Effector CD8-positive, alpha-beta T cell (primary cell): ENCODE results near the gene TRAP1.

ENCODE experiments used
- DNase-seq: peaks from one replicate; lab custom pipeline; 2025; lab: John Stamatoyannopoulos, UW

Gene TRAP1

DNA sequence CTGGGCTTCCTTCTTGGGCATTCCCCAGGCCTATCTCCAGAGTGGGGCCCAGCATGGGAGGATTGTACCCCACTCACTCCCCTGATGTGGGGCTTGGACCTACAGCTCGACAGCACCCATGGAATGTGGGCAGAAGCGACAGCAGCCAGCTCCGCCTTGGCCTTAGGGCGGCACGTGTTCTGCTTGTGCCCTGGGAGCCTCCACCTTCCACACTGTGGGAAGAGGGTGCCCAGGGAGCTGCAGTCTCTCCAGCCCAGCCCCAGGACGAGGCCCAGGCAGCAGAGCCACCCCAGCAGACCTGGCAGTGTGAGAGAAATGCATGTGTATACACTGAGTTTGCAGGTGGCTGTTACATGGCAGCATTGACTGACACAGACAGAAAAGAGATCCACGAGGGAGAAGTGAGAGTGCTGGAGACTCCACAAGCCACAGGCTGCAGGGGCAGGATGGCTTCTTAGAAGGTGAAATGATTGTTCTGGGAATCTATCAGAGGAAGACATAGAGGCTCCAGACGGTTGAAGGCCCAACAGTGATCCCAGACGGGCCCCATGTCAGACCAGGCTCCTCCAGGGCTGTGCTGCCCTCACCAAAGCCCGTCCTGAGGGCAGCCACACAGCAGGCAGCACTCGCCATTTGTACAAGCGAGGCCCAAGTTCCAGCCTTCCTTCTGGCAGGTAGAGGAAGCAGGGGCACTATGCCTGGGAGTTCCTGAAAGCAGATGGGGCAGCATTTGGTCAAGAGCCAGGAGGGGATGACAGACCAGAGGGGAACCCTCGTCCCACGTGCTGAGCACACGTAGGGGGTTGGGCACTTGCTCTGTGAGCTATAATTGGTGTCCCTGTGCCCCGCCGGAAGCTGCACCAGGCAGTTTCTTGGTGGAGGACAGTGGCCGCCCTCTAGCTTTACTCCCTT, 65.6 kb downstream of the TRAP1 start:
- DNase-seq, result no peak

DNA sequence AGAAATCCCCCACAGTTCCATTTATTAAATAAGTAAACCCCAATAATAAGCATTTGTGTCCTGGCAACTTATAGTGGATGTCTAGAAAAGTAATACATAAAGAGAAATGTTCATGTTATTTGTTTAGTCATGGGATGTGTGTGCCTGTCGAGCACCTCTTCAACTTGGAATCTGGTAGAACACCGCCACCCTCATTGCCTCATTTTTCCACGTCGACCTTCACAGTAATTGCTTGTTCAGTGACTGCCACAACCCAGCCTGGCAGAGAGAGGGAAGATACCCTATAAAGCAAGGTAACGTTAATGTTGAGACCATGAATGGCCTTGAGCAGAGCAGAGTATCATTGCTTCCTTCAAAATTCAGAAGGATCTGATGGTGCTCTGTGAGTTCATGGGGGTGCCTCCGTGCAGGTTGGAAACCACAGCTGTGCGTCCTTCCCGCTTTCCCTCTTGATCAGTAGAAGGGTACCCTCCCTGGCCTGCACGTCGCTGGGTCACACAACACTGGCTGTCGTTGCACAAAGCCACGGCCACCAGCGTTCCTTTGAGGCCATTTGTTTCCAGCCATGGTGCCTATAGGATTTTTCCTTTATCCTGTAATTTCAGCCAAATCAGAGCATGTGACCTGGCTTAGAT, 66.6 kb downstream of the TRAP1 start:
- no peak for DNase-seq

DNA sequence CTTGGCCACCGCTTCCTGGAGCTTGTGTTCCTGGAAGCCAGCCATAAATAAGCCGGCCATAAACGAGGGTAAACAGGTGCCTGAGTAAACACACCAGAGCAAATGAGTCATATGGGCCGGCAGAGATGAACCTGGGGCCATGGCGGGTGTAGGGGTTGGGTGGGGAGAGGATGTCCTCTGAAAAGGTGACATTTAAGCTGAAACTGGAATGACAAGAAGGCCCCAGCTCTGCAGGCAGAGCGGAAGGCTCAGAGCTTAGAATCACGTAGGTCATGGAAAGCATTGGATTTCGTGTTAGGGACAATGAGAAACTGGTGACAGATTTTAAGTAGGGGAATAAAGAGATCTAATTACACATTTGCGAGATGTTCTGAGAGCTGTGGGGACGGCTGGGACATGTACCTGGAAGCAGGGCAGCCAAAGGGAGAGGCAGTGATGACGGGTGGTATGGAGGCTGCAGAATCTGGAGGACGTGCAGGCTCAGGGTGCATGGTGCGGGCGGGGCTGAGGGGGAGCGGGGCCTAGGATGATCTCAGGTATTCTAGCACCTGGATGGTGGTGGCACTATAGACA, 70.9 kb downstream of the TRAP1 start:
- DNase-seq, result no peak

DNA sequence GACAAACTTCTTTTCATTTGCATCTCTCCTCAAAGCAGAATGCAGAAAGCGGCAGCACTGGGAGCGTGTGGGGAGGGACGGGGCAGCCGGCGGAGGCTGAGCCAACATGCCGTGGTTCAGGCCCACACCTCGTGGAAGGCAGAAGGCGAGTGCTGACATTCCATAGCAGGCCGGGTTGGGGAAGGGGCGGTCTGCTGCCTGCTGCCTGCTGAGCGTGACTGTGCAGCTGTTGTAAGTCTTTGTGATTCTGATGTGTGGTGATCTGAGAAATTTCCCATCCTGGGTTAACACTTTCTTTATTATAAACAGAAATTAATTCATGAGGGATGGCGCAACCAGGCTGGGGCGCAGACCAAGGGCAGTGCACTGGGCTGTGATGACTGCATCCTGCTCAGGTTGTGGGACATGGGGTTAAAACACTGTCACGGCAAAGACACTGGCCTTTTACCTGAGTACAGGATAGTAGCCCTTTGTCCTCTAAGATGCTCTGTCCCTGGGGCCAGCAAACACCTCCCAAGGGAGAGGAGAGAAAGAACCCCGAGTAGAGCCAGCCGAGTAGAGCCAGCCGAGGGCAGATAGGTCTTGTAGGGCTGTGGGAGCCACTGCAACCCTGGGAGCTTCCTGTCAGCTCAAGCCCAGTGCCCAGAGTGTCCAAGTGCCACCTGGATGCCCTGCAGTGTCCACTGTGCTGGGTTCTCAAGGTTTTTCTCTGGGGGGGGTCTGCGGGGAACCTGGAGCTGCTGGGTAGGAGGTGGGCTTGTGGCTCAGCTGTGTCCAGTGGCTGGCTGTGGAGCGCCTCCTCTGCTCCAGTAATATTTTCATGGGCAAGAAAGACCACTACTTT, 71.6 kb downstream of the TRAP1 start:
- no peak for DNase-seq

DNA sequence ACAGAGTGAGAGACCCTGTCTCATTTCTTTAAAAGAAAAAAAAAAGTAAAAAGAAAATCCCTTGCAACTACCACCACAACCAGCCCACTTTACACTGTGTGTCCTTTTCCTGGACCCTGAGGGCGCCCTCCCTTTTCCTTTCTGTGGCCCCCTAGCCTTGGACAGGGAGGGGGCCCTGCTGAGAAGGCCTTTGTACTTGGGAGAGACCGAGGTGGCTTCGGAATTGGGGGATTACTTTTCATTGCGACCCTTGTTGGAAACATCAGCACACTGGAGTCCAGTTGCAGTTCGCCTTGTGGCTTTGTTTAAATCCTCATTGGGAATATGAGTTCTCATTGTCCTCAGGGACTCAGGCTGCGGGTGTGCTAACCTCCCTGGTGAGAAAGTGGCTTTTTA, 72.2 kb downstream of the TRAP1 start:
- no peak for DNase-seq

DNA sequence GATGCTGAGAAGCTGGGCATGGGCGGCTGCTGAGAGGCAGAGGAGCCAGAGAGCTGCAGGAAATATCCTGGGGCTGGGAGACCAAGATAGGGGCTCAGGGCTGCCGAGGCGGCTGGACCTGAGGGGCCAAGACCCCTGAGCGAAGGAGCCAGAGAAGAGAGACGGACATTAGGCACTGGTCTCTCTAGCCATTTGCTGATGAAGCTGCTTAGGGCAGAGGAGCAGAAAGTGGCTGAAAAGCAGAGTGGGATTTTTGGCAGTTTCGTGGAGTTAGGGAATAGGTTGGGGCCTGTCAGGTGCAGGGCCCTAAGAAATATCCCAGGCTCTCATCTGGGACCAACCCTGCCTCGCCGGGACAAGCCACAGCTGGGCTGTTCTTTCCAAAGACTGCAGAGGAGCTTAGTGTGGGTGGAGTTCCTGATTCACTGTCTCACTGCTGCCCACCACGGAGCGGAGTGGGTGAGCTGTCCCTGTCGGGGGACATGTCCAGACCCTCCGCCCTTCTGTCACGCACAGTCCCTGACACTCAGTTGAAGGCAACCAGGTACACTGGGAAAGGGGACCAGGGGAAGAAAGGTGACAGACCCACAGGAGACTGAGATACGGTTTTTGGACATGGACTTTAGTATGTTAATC, 74.1 kb downstream of the TRAP1 start:
- no peak for DNase-seq

DNA sequence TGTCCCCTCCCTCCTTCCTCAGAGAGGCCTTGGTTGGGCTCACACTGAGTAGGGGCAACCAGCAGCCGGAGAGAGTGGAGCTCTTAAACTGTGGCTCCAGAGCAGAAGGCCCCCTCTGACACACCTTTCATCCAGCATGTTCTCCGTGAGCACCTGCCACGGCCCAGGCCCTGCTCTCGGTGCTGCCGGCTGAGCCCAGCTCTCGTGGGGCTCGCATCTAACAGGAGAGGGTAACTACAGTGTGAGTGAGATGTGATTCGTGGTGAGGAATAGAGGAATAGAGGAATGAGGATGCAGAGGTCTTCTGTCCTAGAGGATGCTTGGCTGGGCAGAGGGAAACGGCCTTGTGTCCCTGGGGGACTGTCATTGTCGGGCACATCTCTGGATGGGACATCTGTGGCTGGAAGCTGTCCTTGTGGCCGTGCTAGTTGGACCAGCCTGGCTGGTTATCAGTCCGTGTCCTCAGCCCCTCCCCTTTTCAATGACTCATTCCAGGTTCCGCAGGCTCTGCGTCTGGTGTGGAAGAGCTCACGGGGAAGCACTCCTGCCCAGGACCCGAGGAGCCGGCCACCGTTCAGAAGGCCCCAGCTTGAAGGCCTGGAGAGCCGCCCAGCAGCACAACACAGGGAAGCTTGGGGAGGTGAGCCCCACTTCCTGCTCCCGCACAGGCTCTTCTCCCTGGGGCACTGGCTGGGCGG, 74.8 kb downstream of the TRAP1 start:
- DNase-seq, result no peak

DNA sequence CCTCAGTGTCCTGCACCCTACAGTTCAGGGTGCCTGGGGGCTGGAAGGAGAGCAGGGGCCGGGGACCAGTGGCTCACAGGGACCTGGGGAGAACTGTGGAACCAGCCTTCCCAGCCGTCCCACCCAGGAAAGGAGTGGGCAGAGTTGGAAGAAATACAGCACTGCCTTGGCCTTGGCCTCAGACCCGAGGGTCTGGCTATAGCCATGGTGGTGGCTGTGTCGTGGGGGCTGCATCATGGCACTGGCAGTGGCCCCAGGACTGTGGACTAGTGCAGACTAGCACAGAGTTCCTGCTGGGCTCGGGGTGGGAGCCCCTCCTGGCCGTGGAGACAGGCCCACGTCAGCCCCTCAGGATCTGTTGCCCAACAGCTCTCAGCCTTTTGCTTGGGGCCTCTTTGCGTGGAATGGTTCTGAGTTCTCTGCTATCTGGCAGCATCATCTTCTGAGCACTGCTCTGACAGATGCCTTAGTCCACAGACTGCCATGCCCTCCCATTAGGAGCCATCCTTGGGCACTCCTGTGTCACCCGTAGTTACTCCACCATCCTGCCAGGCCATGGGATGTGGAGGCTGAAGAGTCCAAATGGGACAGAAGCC, 75.4 kb downstream of the TRAP1 start:
- no peak for DNase-seq

DNA sequence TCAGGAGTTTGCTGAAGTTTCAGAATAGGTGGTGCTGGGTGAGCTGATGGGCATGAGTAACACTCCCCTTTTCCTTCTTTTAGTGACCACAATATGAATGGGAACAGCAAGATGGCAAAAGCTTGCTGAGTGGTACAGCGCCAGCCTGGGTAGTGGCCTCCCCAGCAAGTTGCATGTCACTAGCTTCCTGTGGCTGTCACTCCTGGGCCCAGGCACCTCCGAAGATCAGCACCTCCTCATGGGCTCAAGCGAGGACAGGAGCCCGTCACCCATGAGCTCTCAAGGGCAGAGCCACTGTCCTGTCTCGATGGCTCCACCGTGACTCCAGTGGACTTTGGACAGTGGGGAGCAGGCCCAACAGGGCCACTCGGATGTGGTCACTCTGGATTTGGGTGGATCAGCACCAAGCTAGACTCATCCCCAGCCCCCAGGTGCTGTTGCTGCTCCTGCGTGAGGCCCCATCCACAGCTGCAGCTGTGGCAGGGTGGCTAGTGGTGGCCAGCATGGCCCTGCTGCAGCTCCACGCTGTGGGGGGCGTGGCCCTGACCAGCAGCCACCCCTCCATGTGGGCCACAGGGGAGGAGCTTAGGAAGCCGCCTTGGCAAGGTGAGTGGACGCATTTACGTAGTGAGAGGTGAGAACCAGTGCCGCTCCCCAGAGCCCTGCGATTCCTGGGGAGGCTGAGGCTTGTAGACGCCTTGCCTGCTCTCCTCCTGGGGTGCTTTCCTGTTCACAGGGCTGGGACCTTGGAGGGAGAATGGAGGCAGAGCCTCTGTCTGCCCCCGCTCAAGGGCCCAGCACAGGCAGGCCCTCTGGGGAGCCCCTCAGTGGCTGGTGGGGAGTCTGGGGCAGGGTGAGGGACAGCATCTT, 76.5 kb downstream of the TRAP1 start:
- no peak for DNase-seq

DNA sequence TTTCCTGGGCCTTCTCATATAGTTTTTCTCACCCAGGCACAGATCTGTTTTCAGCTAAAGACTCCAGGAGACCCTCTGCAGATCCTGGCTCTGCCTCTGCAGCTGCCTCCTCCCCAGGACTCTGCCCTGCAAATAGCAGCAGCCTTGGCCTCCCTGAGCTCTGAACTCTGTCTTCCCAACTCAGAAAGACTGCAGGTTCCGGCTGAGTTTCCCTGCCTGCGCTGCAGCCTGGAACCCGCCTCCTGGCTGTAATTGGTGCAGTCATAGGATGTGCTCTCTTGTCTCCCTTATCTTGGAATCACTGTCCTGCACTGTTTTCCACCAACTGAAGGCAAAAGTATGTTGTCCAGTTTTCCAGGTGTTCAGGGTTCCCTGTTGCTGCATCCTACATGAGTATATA, 77.1 kb downstream of the TRAP1 start:
- no peak for DNase-seq

DNA sequence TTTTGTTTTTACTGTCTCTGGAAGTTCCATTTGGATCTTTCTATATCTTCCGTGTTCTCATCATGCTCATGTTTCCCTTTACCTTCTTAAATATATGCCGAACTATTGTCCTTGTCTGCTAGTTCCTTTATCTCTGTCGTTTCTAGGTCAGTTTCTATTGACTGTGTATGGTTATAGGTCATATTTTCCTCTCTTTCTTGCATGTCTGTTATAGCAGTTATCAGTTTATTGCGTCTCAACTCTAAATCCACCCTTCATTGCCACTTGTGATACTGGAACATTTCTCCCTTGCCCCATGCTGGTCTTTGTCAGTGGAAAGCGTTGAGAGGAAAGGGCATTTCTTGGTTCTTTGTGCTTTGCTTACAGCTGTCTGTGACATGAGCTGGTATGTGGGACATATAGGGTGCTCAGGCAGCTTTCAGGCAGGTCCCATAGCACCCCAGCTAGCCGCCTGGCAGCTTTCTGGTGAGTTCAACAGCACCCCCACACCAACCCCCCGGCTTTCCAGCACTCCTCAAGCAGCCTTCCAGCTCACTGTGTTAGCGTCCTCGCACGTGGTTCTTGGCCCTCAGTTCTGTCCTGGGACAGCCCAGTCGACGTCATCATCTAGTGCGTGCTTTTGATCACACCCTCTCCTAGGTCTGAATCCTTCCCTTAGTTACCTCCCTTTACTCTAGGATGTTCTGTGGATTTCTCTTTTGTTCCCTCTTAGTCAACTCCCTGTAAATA, 78.2 kb downstream of the TRAP1 start:
- no peak for DNase-seq

DNA sequence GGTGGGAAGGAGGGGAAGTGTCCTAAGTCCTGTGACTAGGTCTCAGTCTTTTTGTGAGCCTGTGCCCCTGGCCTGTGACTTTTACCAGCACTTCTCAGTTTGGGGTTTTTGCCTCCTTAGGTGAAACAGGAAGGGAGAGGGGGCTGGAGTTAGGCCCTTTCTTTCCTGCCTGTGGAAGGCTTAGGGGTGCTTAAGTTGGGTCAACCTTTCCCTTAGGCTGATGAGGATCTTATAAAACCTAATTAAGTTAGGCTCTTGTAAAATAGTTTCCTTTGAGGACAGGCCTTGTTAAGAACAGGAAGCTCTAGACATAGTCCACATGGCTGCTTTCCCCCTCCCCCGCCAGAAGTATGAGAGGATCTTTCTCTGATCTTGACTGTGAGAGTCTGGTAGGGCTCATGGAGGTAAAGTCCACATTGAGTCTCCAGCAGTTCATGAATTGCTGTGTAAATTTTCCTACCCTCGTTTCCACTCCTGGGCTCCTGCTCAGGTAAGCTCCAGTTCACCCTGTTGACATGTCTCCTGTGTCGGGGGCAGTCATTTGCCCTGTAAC, 79.9 kb downstream of the TRAP1 start:
- no peak for DNase-seq

DNA sequence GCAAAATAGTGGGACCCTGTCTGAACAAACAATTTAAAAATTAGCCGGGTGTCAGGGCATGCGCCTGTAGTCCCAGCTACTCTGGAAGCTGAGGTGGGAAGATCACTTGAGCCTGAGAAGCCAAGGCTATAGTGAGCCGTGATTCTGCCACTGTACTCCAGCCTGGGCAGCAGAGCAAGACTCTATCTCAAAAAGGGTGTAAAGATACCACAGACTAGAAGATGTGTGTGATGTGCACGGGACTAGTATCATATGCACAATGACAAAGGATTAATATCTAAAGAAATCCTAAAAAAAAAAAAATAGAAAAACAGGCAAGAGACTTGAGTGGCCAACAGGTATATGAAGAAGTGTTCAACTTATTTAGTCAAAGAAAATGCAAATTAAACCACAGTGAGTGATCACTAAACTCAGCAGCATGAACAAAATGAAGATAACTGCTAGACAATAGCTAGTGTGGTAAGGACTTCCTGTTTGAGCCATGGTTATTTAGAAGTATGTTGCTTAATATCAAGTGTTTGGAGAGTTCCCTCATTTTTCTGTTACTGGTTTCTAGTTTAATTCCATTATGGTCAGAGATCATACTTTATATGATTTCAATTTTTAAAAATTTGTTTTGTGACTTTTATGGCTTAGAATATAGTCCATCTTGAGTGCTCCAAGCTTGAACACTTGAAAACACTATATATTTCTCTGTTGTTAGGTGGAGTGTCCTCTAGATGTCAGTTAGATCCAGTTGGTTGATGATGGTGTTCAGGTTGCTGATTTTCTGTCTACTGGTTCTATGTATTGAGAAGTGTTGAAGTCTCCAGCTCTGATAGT, 91.2 kb downstream of the TRAP1 start:
- DNase-seq, result no peak

DNA sequence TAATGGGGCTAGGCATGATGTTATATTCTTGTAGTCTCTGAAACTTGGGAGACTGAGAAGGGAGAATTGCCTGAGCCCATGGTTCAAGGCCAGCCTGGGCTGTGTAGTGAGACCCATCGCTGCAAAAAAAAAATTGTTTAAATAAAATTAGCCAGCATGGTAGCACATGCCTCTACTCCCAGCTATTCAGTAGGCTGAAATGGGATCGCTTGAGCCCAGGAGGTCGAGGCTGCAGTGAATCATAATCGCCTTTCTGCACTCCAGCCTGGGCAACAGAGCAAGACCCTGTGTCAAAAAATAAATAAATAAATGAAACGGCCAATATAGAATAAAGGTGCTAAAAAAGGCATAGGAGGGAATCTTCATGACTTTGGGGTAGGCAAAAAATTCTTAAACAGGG, 92.0 kb downstream of the TRAP1 start:
- no peak for DNase-seq

DNA sequence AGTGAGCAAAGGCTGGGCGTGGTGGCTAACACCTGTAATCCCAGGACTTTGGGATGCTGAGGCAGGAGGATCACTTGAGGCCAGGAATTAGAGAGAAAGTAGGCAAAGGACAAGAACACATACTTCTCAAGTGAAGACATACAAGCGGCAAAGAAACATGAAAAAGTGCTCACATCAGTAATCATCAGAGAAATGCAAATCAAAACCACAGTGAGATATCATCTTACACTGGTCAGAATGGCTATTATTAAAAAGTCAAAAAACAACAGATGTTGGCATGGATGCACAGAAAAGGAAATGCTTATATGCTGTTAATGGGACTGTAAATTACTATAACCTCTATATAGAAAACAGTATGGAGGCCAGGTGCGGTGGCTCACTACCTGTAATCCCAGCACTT, 93.7 kb downstream of the TRAP1 start:
- no peak for DNase-seq

DNA sequence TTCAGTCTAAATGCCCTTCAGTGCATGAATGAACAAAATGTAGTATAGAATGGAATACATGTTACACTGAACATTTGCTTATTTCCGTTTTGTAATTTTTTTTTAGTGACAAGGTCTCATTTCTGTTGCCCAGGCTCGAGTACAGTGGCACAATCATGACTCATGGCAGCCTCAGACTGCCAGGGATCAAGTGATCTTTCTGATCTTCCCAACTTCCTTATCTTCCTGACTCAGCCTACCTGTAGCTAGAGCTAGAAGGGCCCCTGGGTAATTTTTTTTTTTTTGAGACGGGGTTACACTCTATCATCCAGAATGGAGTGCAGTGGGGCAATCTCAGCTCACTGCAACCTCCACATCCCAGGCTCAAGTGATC, 98.6 kb downstream of the TRAP1 start:
- DNase-seq, result no peak

DNA sequence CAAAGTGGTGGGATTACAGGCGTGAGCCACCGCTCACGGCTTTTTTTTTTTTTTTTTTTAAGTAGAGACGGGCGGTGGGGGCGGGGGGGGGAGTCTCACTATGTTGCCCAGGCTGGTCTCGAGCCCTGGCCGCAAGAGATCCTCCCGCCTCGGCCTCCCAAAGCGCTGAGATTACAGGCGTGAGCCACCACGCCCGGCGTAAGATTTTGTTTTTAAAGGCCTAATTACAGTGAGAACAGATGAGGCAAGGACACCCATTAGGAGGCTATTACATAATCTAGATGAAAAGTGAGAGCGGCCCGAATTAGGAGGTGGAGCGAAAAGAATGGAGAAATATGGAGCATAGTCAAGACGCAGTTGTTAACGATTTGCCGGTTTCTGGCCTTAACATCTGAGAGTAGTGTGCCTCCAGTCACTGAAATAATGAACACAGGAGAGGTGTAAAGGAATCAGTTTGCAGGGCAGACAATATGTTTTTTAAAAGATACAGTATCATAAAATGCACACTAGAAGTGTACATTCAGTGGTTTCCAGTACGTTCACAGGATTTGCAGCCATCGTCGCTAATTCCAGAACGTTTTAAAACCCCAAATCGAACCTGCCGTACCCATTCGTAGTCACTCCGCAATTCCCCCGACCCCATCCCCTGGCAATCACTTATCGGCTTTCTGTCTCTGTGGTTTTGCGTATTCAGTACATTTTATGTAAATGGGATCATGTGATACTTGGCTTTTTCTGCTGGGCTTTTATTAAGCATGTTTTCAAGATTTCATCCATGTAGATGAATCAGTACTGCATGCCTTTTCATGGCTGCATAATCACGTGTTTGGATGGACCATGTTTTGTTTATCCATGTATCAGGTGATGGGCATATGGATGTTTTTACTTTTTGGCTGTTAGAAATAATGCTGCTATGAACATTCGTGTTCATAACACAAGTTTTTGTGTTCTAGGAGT, 104.5 kb downstream of the TRAP1 start:
- DNase-seq, result no peak
